NAMALWA (cell line): Measurements from ENCODE around the gene RUSC2.
"Not testable (repeated sequence)": the region's sequence is repeated elsewhere in the genome, so short reads cannot be mapped to it uniquely, and the experiment has no call there.

Experiments
- DNase-seq: peaks from one replicate; pipeline ENCODE4 v3.0.0-alpha.2; 2015; ENCODE audit warnings: low spot score

Gene RUSC2

GRCh38 chr9:35521708-35522107, 31.8 kb downstream of the RUSC2 start:
- no peak for DNase-seq

DNA sequence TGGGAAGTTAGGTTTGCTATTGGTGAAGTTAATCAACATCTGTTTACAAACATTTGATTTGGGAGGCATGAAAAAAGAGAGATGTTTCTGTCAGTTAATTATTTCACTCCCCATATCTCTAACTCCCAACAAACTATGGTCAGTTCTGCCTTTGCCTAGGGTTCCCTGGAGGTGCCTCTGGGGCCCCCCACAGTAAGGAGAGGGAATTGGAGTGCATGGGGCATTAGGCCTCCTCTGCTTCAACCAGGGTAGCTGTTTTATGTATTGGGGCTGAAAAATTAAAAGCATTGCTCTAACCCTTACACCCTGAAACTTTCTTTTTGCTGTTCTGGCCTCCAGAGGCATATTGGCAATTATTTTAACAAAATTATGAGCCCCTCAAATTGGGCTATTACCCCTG, 32.3 kb downstream of the RUSC2 start:
- DNase-seq, result no peak

GRCh38 chr9:35522700-35523099, 32.8 kb downstream of the RUSC2 start:
- no peak for DNase-seq

GRCh38 chr9:35523556-35523955, 33.6 kb downstream of the RUSC2 start:
- not testable (repeated sequence) for DNase-seq

DNA sequence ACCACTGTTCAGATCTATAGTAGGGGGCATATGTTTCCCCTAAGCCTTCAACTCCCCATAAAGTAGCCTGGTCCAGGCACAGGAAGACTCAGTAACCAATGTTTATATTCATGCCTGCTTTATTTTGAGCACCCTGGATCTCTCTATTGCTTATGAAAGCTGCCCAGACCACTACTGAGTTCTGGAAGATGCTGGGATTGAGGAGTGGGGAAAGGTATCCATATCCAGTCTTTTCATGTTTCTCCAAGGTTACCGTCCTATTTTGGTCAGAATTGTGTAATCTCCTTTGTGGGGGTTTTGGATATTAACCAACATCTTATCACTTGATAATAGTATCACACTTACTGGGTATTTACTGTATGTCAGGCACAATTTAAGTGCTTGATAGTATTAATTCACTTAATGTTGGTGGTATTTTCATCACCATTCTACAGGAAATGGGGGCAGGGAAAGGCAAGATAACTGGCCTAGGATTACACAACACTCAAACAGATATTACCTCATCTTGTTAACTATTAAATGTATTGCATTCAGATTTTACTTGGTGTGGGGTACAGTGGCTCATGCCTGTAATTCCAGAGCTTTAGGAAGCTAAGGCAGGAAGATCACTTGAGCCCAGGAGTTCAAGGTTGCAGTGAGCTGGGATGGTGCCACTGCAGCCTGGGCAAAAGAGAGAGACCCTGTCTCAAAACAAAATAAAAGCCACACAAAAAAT, 36.3 kb downstream of the RUSC2 start:
- no peak for DNase-seq

- DNase-seq, result no peak
These were observed 39.4 kb downstream of the RUSC2 start for GRCh38 chr9:35529161-35529823.

DNA sequence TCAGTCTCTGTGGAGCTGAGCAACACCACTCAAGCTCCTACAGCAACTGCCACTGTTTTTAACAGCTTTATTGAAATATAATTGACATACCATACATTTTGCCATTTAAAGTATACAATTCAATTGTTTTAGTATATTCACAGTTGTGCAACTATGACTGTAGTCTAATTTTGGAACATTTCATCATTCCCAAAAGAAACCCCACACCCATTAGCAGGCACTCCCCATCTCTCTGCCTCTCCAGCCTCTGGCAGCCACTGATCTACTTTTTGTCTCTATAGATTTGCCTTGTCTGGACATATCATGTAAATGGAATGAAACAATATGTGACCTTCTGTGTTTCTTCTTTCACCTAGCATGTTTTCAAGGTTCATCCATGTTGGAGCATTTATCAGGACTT, 43.5 kb downstream of the RUSC2 start:
- DNase-seq, result no peak

- DNase-seq, result not testable (repeated sequence)
These were observed 45.0 kb downstream of the RUSC2 start for GRCh38 chr9:35534921-35535320.

GRCh38 chr9:35537913-35538312, 48.0 kb downstream of the RUSC2 start:
- DNase-seq, result no peak

DNA sequence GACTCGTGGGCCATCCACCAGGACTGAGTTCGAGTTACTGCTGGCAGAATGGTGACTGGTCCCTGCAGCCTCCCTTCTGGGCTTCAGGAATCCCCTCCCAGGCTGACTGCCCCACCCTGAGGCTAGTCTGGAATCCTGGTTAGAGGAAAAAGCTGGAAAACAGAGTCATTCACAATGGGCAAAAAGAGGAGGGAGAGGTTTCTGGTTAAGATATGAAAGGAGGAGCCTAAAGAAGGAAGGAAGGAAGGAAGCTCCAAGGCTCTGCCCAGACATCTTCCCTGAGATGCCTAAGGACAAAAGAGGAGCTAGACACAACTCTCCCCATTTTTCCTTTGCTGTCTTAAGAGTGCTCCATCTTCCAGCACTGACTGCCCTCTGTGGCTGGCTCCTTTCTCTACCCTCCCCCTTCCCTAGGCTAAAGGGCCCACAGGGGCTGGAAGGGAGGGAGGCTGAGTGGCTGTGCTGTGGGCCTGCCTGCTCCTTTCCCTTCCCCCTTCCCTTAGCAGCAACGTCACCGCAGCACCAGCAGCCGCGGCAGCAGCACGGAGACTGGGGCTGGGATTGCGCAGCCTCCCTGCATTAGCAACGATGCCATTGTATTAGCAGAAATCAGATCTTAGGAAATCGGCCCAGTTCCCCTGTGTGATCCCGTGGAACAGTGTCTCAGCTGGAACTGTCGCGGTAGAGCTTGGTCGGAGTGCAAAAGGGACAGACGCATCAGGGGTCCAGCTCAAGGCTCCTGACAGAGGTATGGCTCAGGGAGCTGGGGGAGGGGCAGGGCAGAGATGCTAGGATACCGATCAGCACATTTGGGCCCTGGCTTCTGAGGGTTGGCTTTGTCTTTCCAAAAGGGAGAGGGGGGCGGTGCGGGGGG, 48.7 kb downstream of the RUSC2 start:
- DNase-seq, result no peak
